Trophoblast cell (in vitro differentiated cells and primary cell): ENCODE results near the gene MLST8.

Experiments used
- DNase-seq, 2 donors: peaks; one replicate each; pipeline ENCODE4 v3.0.0-alpha.2; 2016
- H2AFZ ChIP-seq: 2 replicates; pipeline ENCODE4 v1.6.1; 2013; ENCODE audit warnings: low read length, moderate library complexity, mild to moderate bottlenecking; ENCODE audit not compliant: insufficient read depth, poor library complexity
- H2AK5ac ChIP-seq: 2 replicates; pipeline ENCODE4 v1.6.1; 2013; ENCODE audit warnings: mild to moderate bottlenecking, low read length
- H2BK120ac ChIP-seq: 2 replicates; pipeline ENCODE4 v1.6.1; 2013; ENCODE audit warnings: low read length, mild to moderate bottlenecking, moderate library complexity; ENCODE audit not compliant: insufficient read depth, poor library complexity
- H2BK12ac ChIP-seq: 2 replicates; pipeline ENCODE4 v1.6.1; 2013; ENCODE audit warnings: mild to moderate bottlenecking, low read length, moderate library complexity
- H2BK5ac ChIP-seq: 2 replicates; pipeline ENCODE4 v1.6.1; 2013; ENCODE audit warnings: low read length, low read depth, moderate library complexity, mild to moderate bottlenecking; ENCODE audit not compliant: poor library complexity
- H3K14ac ChIP-seq: 2 replicates; pipeline ENCODE4 v1.6.1; 2013; ENCODE audit warnings: mild to moderate bottlenecking, low read length
- H3K18ac ChIP-seq: 2 replicates; pipeline ENCODE4 v1.6.1; 2013; ENCODE audit warnings: mild to moderate bottlenecking, low read length
- H3K23ac ChIP-seq: 2 replicates; pipeline ENCODE4 v1.6.1; 2013; ENCODE audit warnings: low read length
- H3K27ac ChIP-seq: 2 replicates; pipeline ENCODE4 v1.5.1; 2013; ENCODE audit warnings: low read depth, mild to moderate bottlenecking, inconsistent platforms, low read length, moderate library complexity
- H3K27me3 ChIP-seq: 2 replicates; pipeline ENCODE4 v1.6.1; 2013; ENCODE audit warnings: inconsistent platforms, mild to moderate bottlenecking, low read length, moderate library complexity; ENCODE audit not compliant: insufficient read depth
- H3K36me3 ChIP-seq, 2 experiments: 1 replicate in 1 of 2; 2 replicates in 1 of 2; pipeline ENCODE4 v1.6.1; 2013; ENCODE audit warnings: low read length in 2 of 2, mild to moderate bottlenecking in 2 of 2, moderate library complexity in 1 of 2; ENCODE audit not compliant: insufficient read depth in 2 of 2, control insufficient read depth in 1 of 2
- H3K4ac ChIP-seq: 2 replicates; pipeline ENCODE4 v1.6.1; 2013; ENCODE audit warnings: low read depth, mild to moderate bottlenecking, low read length, moderate library complexity
- H3K4me1 ChIP-seq, 2 experiments: 1 replicate in 1 of 2; 2 replicates in 1 of 2; pipeline ENCODE4 v1.6.1; 2013; ENCODE audit warnings: low read length in 2 of 2, mild to moderate bottlenecking in 2 of 2, moderate library complexity in 1 of 2; ENCODE audit not compliant: insufficient read depth in 2 of 2, control insufficient read depth in 1 of 2
- H3K4me2 ChIP-seq: 2 replicates; pipeline ENCODE4 v1.6.1; 2013; ENCODE audit warnings: inconsistent platforms, mild to moderate bottlenecking, low read length, moderate library complexity
- H3K4me3 ChIP-seq: 2 replicates; pipeline ENCODE4 v1.5.1; 2013; ENCODE audit warnings: mild to moderate bottlenecking, low read depth, low read length, inconsistent platforms
- H3K79me1 ChIP-seq: one replicate; pipeline ENCODE4 v1.6.1; 2013; ENCODE audit warnings: low read length
- H3K79me2 ChIP-seq: 2 replicates; pipeline ENCODE4 v1.6.1; 2013; ENCODE audit warnings: low read length, mild to moderate bottlenecking; ENCODE audit not compliant: control insufficient read depth, insufficient read depth, poor library complexity
- H3K9ac ChIP-seq: 2 replicates; pipeline ENCODE4 v1.6.1; 2013; ENCODE audit warnings: mild to moderate bottlenecking, low read length
- H3K9me3 ChIP-seq: 2 replicates; pipeline ENCODE4 v1.6.1; 2013; ENCODE audit warnings: low read depth, mild to moderate bottlenecking, control low read depth, inconsistent platforms, low read length; ENCODE audit not compliant: insufficient read depth
- H4K12ac ChIP-seq: 2 replicates; pipeline ENCODE4 v1.6.1; 2013; ENCODE audit warnings: low read depth, mild to moderate bottlenecking, low read length, moderate library complexity
- H4K8ac ChIP-seq: 2 replicates; pipeline ENCODE4 v1.6.1; 2013; ENCODE audit warnings: low read depth, mild to moderate bottlenecking, low read length, moderate library complexity
- H4K91ac ChIP-seq: one replicate; pipeline ENCODE4 v1.6.1; 2013; ENCODE audit warnings: low read depth, mild to moderate bottlenecking, low read length, moderate library complexity
- WGBS: extraction: QIAGEN DNeasy Blood & Tissue Kit; methylation state at CpG from one replicate; pipeline ENCODE4 v1.1.7; 2013; ENCODE audit warnings: missing lambda C conversion rate; ENCODE audit not compliant: insufficient read length, insufficient coverage; ENCODE audit errors: extremely low coverage; 5-methylcytosine and 5-hydroxymethylcytosine counted together

MLST8 gene

GRCh38 chr16:2161911-2162310, 43.3 kb upstream of the MLST8 start:
- Histone ChIP-seq H4K8ac (no peak overlapping the region), H2AK5ac (no peak overlapping the region), H3K36me3 (peaks cover 21 to 28% of the 10 kb centered on the region in 2 experiments), H3K79me2 (peaks cover 31% of the 10 kb centered on the region), H3K23ac (no peak overlapping the region), H3K9ac (no peak overlapping the region), H2BK12ac (no peak overlapping the region), H3K4ac (no peak overlapping the region), H4K91ac (no peak overlapping the region), H3K4me1 (peaks cover 6 to 7% of the 10 kb centered on the region in 2 experiments), H2BK5ac (no peak overlapping the region), H3K4me2 (no peak overlapping the region), H3K79me1 (no peaks in the 10 kb centered on the region), H3K18ac (no peak overlapping the region), H2AFZ (no peak overlapping the region), H3K4me3 (no peak overlapping the region), H3K9me3 (peaks cover 7% of the 10 kb centered on the region), H4K12ac (no peak overlapping the region), H3K14ac (no peak overlapping the region), H2BK120ac (no peak overlapping the region), H3K27me3 (no peaks in the 10 kb centered on the region), H3K27ac (no peak overlapping the region)
- WGBS: no CpG with 5 or more reads among the region's 10 CpGs
- no peak for DNase-seq

GRCh38 chr16:2162676-2163118, 42.6 kb upstream of the MLST8 start:
- WGBS: no CpG with 5 or more reads among the region's 13 CpGs
- Histone ChIP-seq H3K27ac (no peak overlapping the region), H3K9ac (no peak overlapping the region), H4K12ac (no peak overlapping the region), H2BK12ac (no peak overlapping the region), H3K4me3 (peak overlapping the region; percentile 0), H3K9me3 (peaks cover 7% of the 10 kb centered on the region), H3K4ac (no peak overlapping the region), H2AFZ (no peak overlapping the region), H3K79me1 (no peaks in the 10 kb centered on the region), H3K14ac (no peak overlapping the region), H3K18ac (peak overlapping the region; percentile 12), H4K91ac (no peak overlapping the region), H2AK5ac (no peak overlapping the region), H3K79me2 (peaks cover 24% of the 10 kb centered on the region), H3K4me1 (peaks cover 2 to 4% of the 10 kb centered on the region in 2 experiments), H4K8ac (no peak overlapping the region), H2BK5ac (no peak overlapping the region), H3K36me3 (peaks cover 27 to 36% of the 10 kb centered on the region in 2 experiments), H3K27me3 (no peaks in the 10 kb centered on the region), H3K23ac (no peak overlapping the region), H2BK120ac (no peak overlapping the region), H3K4me2 (no peak overlapping the region)
- no peak for DNase-seq

GRCh38 chr16:2163211-2163881, 41.9 kb upstream of the MLST8 start:
- no peak overlapping the region for H4K12ac ChIP-seq
- H3K4me1 ChIP-seq: peaks cover 2 to 4% of the 10 kb centered on the region in 2 experiments
- H2AK5ac ChIP-seq: no peak overlapping the region
- H3K27me3 ChIP-seq: no peaks in the 10 kb centered on the region
- no CpG with 5 or more reads among the region's 26 CpGs for WGBS
- DNase-seq: no peak
- H3K79me2 ChIP-seq: peaks cover 18% of the 10 kb centered on the region
- H4K8ac ChIP-seq: no peak overlapping the region
- H3K14ac ChIP-seq: no peak overlapping the region
- no peak overlapping the region for H4K91ac ChIP-seq
- no peak overlapping the region for H3K4me3 ChIP-seq
- no peak overlapping the region for H2BK5ac ChIP-seq
- H3K23ac ChIP-seq: no peak overlapping the region
- no peak overlapping the region for H3K4ac ChIP-seq
- H3K18ac ChIP-seq: peak overlapping the region; percentile 30
- peaks cover 29 to 43% of the 10 kb centered on the region in 2 experiments for H3K36me3 ChIP-seq
- peaks cover 7% of the 10 kb centered on the region for H3K9me3 ChIP-seq
- no peak overlapping the region for H2BK120ac ChIP-seq
- H3K9ac ChIP-seq: no peak overlapping the region
- no peak overlapping the region for H2BK12ac ChIP-seq
- no peak overlapping the region for H2AFZ ChIP-seq
- H3K27ac ChIP-seq: no peak overlapping the region
- H3K4me2 ChIP-seq: no peak overlapping the region
- no peaks in the 10 kb centered on the region for H3K79me1 ChIP-seq

GRCh38 chr16:2165861-2166260, 39.4 kb upstream of the MLST8 start:
- Histone ChIP-seq H2BK12ac (no peak overlapping the region), H3K27ac (no peak overlapping the region), H3K9me3 (peaks cover 7% of the 10 kb centered on the region), H3K9ac (no peak overlapping the region), H3K4me2 (no peak overlapping the region), H2BK120ac (no peak overlapping the region), H3K4me3 (no peak overlapping the region), H3K79me1 (no peaks in the 10 kb centered on the region), H4K91ac (no peak overlapping the region), H2AFZ (no peak overlapping the region), H4K8ac (no peak overlapping the region), H3K4me1 (peaks cover 2 to 4% of the 10 kb centered on the region in 2 experiments), H2AK5ac (no peak overlapping the region), H3K27me3 (no peaks in the 10 kb centered on the region), H3K36me3 (peaks cover 52 to 61% of the 10 kb centered on the region in 2 experiments), H4K12ac (no peak overlapping the region), H2BK5ac (no peak overlapping the region), H3K79me2 (peaks cover 4% of the 10 kb centered on the region), H3K23ac (no peak overlapping the region), H3K4ac (no peak overlapping the region), H3K14ac (no peak overlapping the region), H3K18ac (peak overlapping the region; percentile 1)
- no peak for DNase-seq
- WGBS: no CpG with 5 or more reads among the region's 12 CpGs
